ENCODE results near the gene NAT9. TPM values are rescaled to one million over a fixed set of nuclear protein-coding genes. Genes with fewer than 3 reads are reported as not detected.

The NAT9 gene
- total and polyA plus RNA-seq, 2 of the 4 experiments (the other 2 are of a cell fraction), result 48.9 to 62.0 TPM

GRCh38 chr17:74740641-74741387 lies 35.3 kb downstream of the NAT9 start:
- Histone ChIP-seq H4K91ac (ENCODE audit: insufficient read depth, low read depth, low read length) (no peak overlapping the region), H4K8ac (ENCODE audit: low read depth in 2 of 2, low read length in 2 of 2) (no peak overlapping the region), H2BK120ac (ENCODE audit: low read depth, low read length) (no peak overlapping the region), H2BK20ac (ENCODE audit: low read depth, low read length) (no peak overlapping the region), H3K4ac (ENCODE audit: low read depth, low read length) (no peak overlapping the region), H2AK5ac (ENCODE audit: low read depth, low read length) (no peak overlapping the region), H3K23ac (ENCODE audit: low read depth, low read length) (no peak overlapping the region), H2AK9ac (replicated peaks; ENCODE audit: low read depth, low read length, poor library complexity) (no peak overlapping the region), H4K20me1 (ENCODE audit: insufficient read depth, low read length) (no peaks in the 10 kb centered on the region), H3K56ac (ENCODE audit: extremely low read depth, insufficient read depth, low read length) (no peak overlapping the region), H3K27ac (ENCODE audit: insufficient read depth, low read length) (no peak overlapping the region), H3K9me1 (ENCODE audit: insufficient read depth, low read length) (0 out of 2 replicates have a peak, but pooled peaks cover 3% of the 10 kb centered on the region), H2AFZ (replicated peaks; ENCODE audit: low read length, poor library complexity) (no peak overlapping the region), H2BK15ac (ENCODE audit: low read depth, low read length) (no peak overlapping the region), H3K27me3 (ENCODE audit: control insufficient read depth, insufficient read depth, low read length) (peaks cover 37% of the 10 kb centered on the region), H3K36me3 (ENCODE audit: control insufficient read depth, insufficient read depth, low read length) (no peaks in the 10 kb centered on the region), H3K18ac (ENCODE audit: low read depth, low read length) (no peak overlapping the region), H3K4me3 (ENCODE audit: insufficient read depth, low read depth, low read length) (no peak overlapping the region), H3K4me1 (ENCODE audit: control insufficient read depth, insufficient read depth, low read length) (peaks cover 7% of the 10 kb centered on the region; the same call in 1 of the 2 replicates), H3K9me3 (ENCODE audit: control insufficient read depth, insufficient read depth, low read length) (no peaks in the 10 kb centered on the region), H3K14ac (replicated peaks; ENCODE audit: low read depth, low read length) (no peak overlapping the region), H3K4me2 (ENCODE audit: low read depth, low read length) (no peak overlapping the region), H3K79me1 (ENCODE audit: low read depth in 1 of 2, low read length in 2 of 2) (no peaks in the 10 kb centered on the region), H3K9ac (ENCODE audit: low read depth, low read length) (no peak overlapping the region), H4K5ac (ENCODE audit: low read depth, low read length) (no peak overlapping the region), H2BK5ac (ENCODE audit: low read depth, low read length, poor library complexity, severe bottlenecking) (no peak overlapping the region)
- intact Hi-C loops (cut with micrococcal nuclease) (no loop called here), dilution Hi-C loops (cut with HindIII; ENCODE audit: low sequenced_read_pairs, unreplicated experiment) (no loop called here), in situ Hi-C loops (cut with MboI; ENCODE audit: low sequenced_read_pairs) (loop anchor here (5.0 to 10.0 kb wide), 2 partner anchors 126 to 214 kb away; no protein-coding TSS in a partner anchor)
- no TSS peak for BruUV-seq (replicated peaks)
- DNase-seq, result no peak
- 82% methylated on average over 7 of the region's 17 CpGs; no CpG with 5 or more reads in 1 of the 2 experiments for WGBS, 2 experiments (ENCODE audit: extremely low coverage in 2 of 2, insufficient read length in 1 of 2)
- ATAC-seq (ENCODE audit: low read depth), result no peak
- TF ChIP-seq MXI1 (IDR thresholded peaks at IDR 0.05; ENCODE audit: borderline replicate concordance, low read depth, low read length) (no peak), POLR2A (IDR thresholded peaks at IDR 0.05; ENCODE audit: low read depth, low read length) (no peak)
- ChIA-PET CTCF (no interaction called here), POLR2A (ENCODE audit: unreplicated experiment) (no interaction called here)

All from IMR-90 (cell line).